Activated CD4-positive, CD25-positive, alpha-beta regulatory T cell treated with anti-CD3 and anti-CD28 coated beads, Interleukin-2, amount 50 U/mL, for 24 hours (primary cell): ENCODE results near the gene C16orf90.
"Not testable (repeated sequence)": the region's sequence is repeated elsewhere in the genome, so short reads cannot be mapped to it uniquely, and the experiment has no call there.

Experiments used
- ATAC-seq, 2 donors: fragments of 150-1000 bp; cut with Tn5 transposase; one replicate each; pipeline ENCODE4 v1.10.0; 2021; ENCODE audit warnings: mild to moderate bottlenecking in 1 of 2, moderate library complexity in 1 of 2

The C16orf90 gene

GRCh38 chr16:3482659-3483241, 12.5 kb downstream of the C16orf90 start:
- no peak for ATAC-seq

DNA sequence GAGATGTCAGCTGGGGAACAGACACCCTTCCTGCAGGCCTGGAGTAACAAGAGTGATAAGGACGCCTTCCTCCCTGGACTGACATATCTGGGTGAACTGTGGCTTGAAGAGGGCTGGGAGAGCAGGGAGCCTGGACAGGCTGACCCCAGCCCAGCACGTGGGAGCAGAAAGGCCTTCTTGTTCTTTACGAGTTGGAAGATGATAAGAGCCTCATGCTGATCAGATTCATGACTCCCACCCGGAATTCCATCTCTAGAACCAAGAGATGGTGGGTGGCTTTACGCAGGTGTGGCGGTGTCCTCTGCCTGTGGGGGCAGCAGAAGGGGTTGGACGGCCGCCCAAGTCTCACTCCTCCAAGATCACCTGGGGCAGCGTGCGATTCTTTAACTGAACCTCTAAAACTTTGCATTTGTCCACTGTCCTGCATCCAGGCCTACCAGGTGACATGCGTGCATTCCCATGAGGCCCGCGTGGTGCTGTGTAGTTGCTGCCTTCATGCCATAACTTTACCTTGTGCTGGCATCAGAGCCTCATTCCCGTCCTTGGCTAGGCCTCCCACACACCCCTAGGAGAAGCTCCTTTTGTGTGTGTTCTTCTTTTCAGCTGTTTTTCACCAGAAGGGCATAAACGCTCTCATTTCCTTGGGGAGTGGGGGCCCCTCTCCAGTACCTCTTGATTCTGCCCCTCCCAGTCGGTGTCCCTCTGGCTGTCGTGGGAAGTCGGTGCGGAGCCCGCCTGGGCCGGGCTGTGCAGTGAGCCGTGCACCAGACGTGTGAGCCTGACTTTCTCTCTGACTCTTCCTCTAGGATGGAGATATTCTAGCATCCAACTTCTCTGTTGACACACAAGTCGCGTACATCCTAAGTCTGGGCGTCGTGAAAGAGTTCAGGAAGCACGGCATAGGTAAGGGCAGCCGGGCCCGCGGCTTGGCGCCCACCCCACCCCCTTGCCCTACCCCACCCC, 13.3 kb downstream of the C16orf90 start:
- no peak for ATAC-seq

DNA sequence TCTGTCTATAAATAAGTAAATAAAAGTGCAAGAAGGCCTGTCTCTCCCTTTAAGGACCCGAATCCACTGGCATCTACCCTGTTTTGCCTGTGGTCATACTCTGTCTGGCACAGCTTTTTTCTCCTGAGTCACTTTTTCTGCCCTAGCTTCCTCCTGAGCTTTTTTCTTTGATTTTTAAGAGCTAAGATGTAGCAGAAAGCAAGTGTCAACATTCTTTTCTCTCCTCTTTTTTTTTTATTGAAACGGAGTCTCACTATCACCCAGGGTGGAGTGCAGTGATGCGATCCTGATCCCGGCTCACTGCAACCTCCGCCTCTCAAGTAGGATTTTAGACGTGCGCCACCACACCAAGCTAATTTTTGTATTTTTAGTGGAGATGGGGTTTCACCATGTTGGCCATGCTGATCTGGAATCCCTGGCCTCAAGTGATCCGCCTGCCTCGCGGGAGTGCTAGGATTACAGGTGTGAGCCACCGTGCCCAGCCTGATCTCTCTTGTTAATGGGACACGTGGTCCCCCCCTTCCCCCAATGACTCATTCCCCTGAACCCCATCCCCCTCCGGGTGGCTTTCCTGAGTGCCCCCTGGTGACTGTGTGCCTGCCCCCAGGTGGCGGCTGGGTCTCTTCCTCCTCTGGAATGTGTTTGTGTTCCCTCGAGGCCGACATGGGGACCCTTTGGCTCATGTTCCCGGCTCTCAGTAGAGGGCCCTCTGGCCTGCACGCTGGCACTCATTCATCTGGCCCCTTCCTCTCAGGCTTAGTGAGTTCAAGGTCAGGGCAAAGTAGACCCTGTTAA, 14.2 kb downstream of the C16orf90 start:
- ATAC-seq = no peak

DNA sequence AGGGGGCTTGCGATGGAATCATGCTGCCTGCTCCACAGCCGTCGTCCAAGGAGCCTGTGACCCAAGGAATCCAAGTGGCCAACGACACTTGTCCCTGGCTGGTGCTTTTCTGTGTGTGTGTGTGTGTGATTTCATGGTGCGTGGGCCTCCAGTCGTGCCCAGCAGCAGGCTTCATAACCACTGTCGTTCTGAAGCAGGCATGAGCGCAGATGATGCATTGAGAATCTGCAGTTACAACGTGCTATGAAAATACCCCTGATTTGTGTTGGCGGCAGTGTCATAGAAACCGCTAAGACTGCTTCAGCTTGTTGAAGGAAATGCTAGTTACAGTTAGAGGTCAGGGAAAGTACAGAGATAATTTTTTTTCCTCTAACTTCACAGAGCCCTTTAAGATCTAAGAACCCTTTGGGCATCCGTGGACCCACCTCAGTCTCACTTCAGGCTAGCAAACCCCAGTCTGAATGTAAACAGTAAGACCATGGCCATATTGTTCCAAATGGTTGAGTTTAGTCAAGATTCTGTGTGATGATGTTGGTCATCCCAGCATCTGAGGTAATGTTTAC, 15.6 kb downstream of the C16orf90 start:
- peak; percentile 85 to 88 for ATAC-seq

GRCh38 chr16:3478242-3478925, 16.9 kb downstream of the C16orf90 start:
- ATAC-seq = no peak

DNA sequence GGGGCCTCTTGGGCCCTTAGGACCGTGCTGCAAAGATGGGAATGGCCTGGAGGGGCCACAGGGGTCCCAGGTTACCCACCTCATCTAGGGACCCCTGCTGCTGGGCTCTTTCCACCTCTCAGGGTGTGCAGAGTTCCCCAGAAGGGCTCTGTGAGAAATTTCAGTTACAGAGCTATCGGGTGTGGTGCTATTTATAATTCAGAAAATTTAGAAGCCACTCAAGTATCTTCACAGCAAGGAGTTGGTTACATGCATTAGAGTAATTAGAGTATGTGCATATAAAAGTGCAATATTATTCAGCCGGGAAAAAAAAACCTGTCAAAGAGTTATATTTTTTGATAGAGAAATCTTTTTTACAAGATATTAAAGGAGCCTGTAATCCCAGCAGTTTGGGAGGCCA, 18.9 kb downstream of the C16orf90 start:
- ATAC-seq = no peak

DNA sequence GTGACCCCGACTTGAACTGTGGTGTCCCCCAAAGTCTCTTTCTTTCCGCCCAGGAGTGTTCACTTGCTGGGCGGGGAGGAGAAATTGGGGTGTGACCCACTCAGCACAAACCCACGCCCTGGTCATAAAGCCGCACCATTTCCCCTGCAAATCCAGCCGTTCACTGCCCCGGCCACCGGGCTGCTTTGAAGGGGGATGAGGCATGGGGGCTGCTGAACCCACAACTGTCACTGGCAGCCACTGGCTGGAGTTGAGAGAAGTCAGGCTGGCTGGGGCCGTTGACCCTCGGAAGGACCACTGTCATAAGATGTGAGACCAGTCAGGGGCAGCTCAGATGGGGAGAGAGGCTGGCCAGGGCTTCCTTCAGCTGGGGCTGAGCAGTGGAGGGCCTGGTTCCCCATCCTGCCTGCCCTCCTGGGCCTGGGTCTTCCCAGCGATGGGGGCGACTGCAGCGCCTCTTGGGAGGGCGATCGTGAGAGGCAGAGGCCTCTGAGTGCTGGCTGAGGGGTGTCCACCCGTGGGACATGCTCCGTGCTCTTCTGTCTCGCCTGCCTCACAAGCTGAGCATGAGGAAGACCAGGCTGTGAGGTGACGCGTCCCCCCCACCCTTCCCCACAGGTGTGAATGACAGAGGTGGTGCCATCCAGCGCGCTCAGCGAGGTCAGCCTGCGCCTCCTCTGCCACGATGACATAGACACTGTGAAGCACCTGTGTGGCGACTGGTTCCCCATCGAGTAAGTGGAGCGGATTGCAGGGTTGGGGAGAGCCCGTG, 19.5 kb downstream of the C16orf90 start:
- ATAC-seq = no peak

DNA sequence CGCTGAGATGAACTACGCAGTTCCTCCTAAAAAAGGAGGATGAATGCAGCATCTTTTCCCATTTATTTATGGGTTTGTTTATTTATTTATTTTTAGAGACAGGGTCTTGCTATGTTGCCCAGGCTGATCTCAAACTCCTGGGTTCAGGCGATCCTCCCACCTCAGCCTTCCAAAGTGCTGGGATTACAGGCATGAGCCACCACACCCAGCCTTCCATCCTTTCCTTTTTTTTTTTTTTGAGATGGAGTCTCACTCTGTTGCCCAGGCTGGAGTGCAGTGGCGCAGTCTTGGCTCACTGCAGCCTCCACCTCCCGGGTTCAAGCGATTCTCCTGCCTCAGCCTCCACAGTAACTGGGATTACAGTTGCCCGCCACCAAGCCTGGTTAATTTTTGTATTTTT, 20.4 kb downstream of the C16orf90 start:
- not testable (repeated sequence) for ATAC-seq

DNA sequence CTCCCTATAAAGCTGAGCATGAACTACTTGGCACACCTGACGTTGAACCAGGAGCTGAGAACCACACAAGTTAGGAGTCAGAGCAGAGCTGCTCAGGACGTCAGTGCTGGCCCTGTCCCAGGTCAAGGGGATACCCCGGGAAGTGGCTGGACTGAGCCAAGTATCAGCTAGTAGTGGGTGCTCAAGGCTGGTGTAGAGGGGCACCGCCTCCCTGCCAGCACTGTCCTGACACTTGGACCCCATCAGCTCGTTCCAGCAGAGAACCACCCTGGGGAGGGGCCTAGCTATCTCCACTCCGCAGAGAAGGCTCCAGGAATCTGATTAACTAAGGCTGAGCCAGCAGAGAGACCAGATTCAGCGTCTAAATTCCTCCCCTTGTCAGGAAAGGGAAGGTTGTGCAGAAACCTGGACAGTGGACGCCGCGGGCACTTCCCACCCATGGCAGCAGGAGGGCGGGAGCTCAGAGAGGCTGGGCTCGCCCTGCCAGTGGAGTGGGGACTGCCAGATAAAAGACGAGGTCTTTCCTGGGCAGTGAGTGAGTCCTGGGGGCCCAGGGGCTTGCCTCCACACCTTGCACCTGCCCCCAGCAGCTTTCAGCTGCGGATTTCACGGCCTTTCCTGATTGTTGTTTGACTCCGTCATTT, 21.0 kb downstream of the C16orf90 start:
- ATAC-seq = no peak

- ATAC-seq = not testable (repeated sequence)
Observed at GRCh38 chr16:3473596-3473943, 21.7 kb downstream of the C16orf90 start.

DNA sequence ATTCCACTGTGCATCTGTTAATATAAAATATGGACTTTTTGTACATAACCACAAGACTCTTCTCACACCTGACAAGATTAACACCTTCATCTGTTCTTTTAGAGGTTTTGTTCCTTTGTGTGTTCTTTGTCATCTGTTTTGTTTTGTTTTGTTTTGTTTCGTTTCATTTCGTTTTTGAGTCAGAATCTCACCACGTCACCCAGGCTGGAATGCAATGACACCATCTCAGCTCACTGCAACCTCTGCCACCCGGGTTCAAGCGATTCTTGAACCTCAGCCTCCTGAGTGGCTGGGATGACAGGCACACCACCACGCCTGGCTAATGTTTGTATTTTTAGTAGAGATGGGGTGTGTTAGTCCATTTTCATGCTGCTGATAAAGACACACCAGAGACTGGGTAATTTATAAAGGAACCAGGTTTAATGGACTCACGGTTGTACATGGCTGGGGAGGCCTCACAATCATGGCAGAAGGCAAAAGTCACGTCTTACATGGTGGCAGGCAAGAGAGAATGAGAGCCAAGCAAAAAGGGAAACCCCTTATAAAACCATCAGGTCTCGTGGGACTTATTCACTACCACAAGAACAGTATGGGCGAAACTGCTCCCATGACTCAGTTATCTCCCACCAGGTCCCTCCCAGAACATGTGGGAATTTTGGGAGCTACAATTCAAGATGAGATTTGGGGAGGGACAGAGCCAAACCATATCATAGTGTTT, 22.3 kb downstream of the C16orf90 start:
- ATAC-seq = peak in 1 of 2 donors; percentile 48

DNA sequence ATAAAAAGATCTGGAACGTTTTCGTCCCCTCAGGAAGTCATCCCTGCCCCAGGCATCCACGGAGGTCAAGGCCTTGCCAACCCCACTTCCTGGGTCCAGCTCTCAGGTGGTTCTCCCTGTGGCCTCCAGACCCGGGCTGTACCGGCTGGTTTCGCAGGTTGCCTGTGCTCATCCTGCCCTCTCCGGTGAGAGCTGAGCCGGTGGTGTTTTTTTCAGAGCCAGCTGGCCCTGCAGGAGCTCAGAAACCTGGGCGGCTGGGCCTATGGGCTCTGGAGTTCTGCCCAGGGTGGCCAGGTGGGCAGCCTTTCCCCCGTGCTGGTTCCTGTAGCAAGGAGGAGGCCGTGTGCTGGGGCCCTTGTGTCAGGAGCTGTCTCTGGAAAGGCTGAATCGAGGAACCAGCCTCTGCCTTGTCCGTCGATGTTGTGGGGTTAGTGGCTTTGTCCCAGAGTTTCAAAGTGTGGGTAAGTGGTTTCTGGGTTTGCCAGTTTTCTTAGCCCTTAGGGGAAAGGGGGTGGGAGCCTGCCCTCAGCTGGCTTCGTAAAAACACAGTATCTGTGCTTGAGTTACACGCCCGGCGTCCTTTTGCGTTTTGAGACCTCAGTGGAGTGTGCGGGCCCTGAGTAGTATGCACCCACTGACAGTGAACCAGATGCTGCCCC, 23.6 kb downstream of the C16orf90 start:
- no peak for ATAC-seq

GRCh38 chr16:3470723-3471122, 24.6 kb downstream of the C16orf90 start:
- ATAC-seq = no peak

DNA sequence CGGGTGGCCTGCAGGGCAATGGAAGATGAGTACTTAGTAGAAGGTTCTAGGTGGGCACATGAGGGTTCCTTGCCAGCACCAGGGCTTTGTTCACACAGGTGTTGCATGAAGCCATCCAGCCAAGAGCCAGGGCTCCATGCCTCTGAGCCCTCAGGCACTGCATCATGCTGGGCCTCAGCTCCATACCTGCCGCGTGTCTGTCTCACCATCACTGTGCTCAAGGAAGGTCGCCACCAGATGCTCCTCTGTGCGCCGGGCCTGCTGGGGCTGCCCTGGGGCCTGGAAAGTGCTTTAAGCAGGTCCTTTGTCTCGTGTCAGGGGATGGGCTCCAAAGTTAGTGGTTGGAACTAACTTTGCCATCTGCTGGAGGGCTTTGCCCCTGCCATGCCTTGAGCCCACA, 25.6 kb downstream of the C16orf90 start:
- no peak for ATAC-seq

DNA sequence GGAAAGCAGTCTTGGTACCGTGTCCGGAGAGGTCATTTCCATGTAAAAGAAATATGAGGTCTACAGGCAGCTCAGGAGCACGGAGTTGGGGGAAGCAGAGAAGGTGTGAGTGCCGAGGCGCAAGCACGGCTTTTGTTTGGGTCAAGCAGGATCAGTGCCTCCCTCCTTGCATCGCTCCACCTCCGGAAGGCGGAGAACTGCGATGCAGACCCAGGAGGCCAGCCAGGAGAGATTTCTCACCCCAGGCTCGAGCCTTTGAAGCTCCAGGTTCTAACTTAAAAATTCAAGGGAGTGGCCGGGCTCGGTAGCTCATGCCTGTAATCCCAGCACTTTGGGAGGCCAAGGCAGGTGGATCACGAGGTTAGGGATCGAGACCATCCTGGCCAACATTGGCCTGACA, 26.8 kb downstream of the C16orf90 start:
- no peak for ATAC-seq

GRCh38 chr16:3467921-3468320, 27.4 kb downstream of the C16orf90 start:
- peak; percentile 46 for ATAC-seq

DNA sequence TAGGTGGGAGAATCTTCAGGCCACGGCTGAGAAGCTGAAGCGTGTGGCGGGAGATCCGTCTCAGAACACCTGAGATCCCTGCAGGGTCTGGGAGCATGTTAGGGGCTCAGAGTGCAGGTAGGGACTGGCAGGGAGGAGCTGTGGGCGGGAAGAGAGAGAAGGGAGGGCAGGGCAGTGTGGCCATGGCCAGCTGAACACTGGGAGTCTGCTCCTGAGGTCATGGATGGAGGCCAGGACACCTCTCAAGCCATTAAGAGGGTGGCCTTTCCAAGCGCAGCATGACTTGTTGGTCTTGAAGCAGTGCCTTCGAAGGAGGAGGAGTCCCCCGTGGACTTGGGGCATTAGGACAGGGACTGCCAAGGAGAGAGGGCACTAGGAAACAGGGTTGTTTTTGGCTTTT, 28.1 kb downstream of the C16orf90 start:
- no peak for ATAC-seq

- ATAC-seq = no peak
Observed at GRCh38 chr16:3465911-3466584, 29.2 kb downstream of the C16orf90 start.

DNA sequence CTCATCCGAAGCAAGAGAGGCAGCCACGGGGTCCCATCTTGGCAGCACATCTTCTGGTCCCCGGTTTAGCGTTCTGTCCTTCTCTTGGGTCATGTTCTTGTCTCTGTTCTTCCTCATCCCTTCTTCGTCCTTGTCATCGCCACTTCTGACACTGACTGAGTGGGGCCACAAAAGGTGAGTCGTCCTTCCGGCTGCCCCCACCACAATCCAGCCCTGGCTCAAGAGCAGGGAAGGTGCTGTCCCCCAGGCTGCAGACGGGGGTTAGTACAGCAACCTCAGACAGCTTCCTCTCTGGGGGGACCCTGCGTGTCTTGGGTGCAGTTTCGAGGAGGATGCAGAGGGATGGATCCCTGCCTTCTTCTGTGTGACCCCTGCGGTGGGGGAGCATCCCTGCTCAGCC, 30.0 kb downstream of the C16orf90 start:
- no peak for ATAC-seq
